WTC11 (cell line): ENCODE results near the gene SP4. TPM values are rescaled to one million over a fixed set of nuclear protein-coding genes. Genes with fewer than 3 reads are reported as not detected.

Experiments
- ATAC-seq: fragments of 200-7000 bp; cut with Tn5 transposase; 2 replicates; pipeline ENCODE4 v1.10.0; 2021; ENCODE audit warnings: mild to moderate bottlenecking, moderate library complexity
- CTCF ChIA-PET: fragments of 300-600 bp; sonication (Branson Sonifier 250); formaldehyde crosslinking; loops from one replicate; lab custom pipeline; 2021; ENCODE audit warnings: antibody characterized with exemption; lab: Charles Lee
- POLR2A ChIA-PET: fragments of 350-600 bp; sonication (Branson Sonifier 250); formaldehyde crosslinking; loops from one replicate; lab custom pipeline; 2021; ENCODE audit warnings: antibody characterized with exemption; lab: Charles Lee
- DNase-seq: peaks from one replicate; pipeline ENCODE4 v3.0.0; 2021; ENCODE audit warnings: low spot score
- H3K27ac Mint-ChIP-seq: 2 replicates; pipeline ENCODE4 v1.8.0; 2021; ENCODE audit warnings: mixed read lengths
- H3K27me3 Mint-ChIP-seq: 2 replicates; pipeline ENCODE4 v1.8.0; 2021; ENCODE audit warnings: low read depth, mild to moderate bottlenecking, moderate library complexity, mixed read lengths
- H3K36me3 Mint-ChIP-seq: 2 replicates; pipeline ENCODE4 v1.8.0; 2021; ENCODE audit warnings: mixed read lengths
- H3K4me1 Mint-ChIP-seq: 2 replicates; pipeline ENCODE4 v1.8.0; 2022; ENCODE audit warnings: mixed read lengths
- H3K4me3 Mint-ChIP-seq: 2 replicates; pipeline ENCODE4 v1.8.0; 2021; ENCODE audit warnings: mild to moderate bottlenecking, moderate library complexity, mixed read lengths
- H3K9me3 Mint-ChIP-seq: 2 replicates; pipeline ENCODE4 v1.8.0; 2021; ENCODE audit warnings: mixed read lengths
- ERG ChIP-seq: fragments of 250-450 bp; sonication (Bioruptor Pico); IDR thresholded peaks from 2 replicates; pipeline ENCODE4 v1.8.0; 2021; ENCODE audit warnings: mild to moderate bottlenecking
- ETV6 ChIP-seq: sonication (generic); formaldehyde crosslinking; IDR thresholded peaks from 2 replicates; pipeline ENCODE4 v1.8.1; 2022; ENCODE audit warnings: mild to moderate bottlenecking, missing genetic modification reagents
- FOXP1 ChIP-seq: sonication (generic); formaldehyde crosslinking; IDR thresholded peaks from 2 replicates; pipeline ENCODE4 v1.8.0; 2022; ENCODE audit warnings: missing genetic modification reagents, mild to moderate bottlenecking, moderate library complexity, borderline replicate concordance
- HMGA2 ChIP-seq: fragments of 250-450 bp; sonication (Bioruptor Pico); IDR thresholded peaks from 2 replicates; pipeline ENCODE4 v1.4.0; 2021; ENCODE audit warnings: mild to moderate bottlenecking, moderate library complexity
- KAT7 ChIP-seq: sonication (generic); formaldehyde crosslinking; IDR thresholded peaks from 2 replicates; pipeline ENCODE4 v1.8.1; 2023; ENCODE audit warnings: missing genetic modification reagents, mild to moderate bottlenecking, borderline replicate concordance
- NR1H2 ChIP-seq: sonication (generic); formaldehyde crosslinking; IDR thresholded peaks from 2 replicates; pipeline ENCODE4 v1.9.0; 2021; ENCODE audit warnings: mild to moderate bottlenecking, moderate library complexity, missing genetic modification reagents
- NR2C2 ChIP-seq: sonication (generic); formaldehyde crosslinking; IDR thresholded peaks from 2 replicates; pipeline ENCODE4 v1.8.0; 2022; ENCODE audit warnings: mild to moderate bottlenecking, missing genetic modification reagents
- PRRX2 ChIP-seq: fragments of 250-450 bp; sonication (Bioruptor Pico); IDR thresholded peaks from 2 replicates; pipeline ENCODE4 v1.8.0; 2021; ENCODE audit warnings: mild to moderate bottlenecking
- SMAD4 ChIP-seq: sonication (generic); formaldehyde crosslinking; IDR thresholded peaks from 2 replicates; pipeline ENCODE4 v1.8.0; 2022; ENCODE audit warnings: mild to moderate bottlenecking, missing genetic modification reagents
- ZNF232 ChIP-seq: sonication (generic); formaldehyde crosslinking; IDR thresholded peaks from 2 replicates; pipeline ENCODE4 v1.8.0; 2022; ENCODE audit warnings: mild to moderate bottlenecking, missing genetic modification reagents
- ZNF281 ChIP-seq: sonication (generic); formaldehyde crosslinking; IDR thresholded peaks from 2 replicates; pipeline ENCODE4 v1.8.0; 2023; ENCODE audit warnings: mild to moderate bottlenecking, missing genetic modification reagents
- ZNF416 ChIP-seq: fragments of 250-450 bp; sonication (Bioruptor Pico); IDR thresholded peaks from 2 replicates; pipeline ENCODE4 v1.9.0; 2021; ENCODE audit warnings: mild to moderate bottlenecking, inconsistent platforms
- ZNF425 ChIP-seq: fragments of 250-450 bp; sonication (Bioruptor Pico); conservative IDR thresholded peaks from 2 replicates; pipeline ENCODE4 v1.9.0; 2021; ENCODE audit warnings: mild to moderate bottlenecking
- ZNF671 ChIP-seq: fragments of 250-450 bp; sonication (Bioruptor Pico); IDR thresholded peaks from 2 replicates; pipeline ENCODE4 v1.8.0; 2021; ENCODE audit warnings: mild to moderate bottlenecking
- ZSCAN18 ChIP-seq: fragments of 250-450 bp; sonication (Bioruptor Pico); IDR thresholded peaks from 2 replicates; pipeline ENCODE4 v2.1.2; 2022; ENCODE audit warnings: mild to moderate bottlenecking, moderate library complexity
- total RNA-seq: library from RNA; stranded (reverse); gene quantifications from 3 replicates; pipeline ENCODE4 v1.2.3, GENCODE V29; 2021
- TF ChIP-seq, protein P1 (sequence below): fragments of 250-450 bp; sonication (Bioruptor Pico); IDR thresholded peaks from 2 replicates; pipeline ENCODE4 v1.9.0; 2021; ENCODE audit warnings: mild to moderate bottlenecking
- TF ChIP-seq, protein P2 (sequence below): sonication (generic); formaldehyde crosslinking; IDR thresholded peaks from 2 replicates; pipeline ENCODE4 v1.8.0; 2023; ENCODE audit warnings: missing genetic modification reagents
- TF ChIP-seq, protein P3 (sequence below): sonication (generic); formaldehyde crosslinking; IDR thresholded peaks from 2 replicates; pipeline ENCODE4 v1.8.1; 2023; ENCODE audit warnings: mild to moderate bottlenecking, missing genetic modification reagents

SP4 gene
- total RNA-seq, 1 experiment from 2014 or later = 23.1 TPM

DNA sequence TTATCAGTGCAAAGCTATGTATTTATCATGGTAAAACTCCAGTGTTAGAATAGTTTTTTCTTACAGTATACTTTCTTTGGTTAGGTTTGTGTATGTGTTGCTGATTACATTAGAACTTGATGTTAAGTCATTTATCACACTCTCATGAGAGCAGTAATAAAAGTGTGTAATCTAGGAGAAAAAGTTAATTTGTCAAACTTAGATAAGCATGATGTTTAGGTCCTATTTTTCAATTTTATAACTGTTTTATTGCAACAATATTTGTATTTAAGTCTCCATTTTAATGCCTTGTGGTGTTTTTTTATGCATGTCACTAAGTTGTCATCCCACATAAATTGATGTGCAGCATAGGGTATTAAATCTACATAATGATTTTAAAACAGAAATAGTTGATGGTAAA is 86.2 kb downstream of the SP4 start:
- DNase-seq (no peak), ATAC-seq (no peak)
- no peaks in the 10 kb centered on the region for H3K27me3 Mint-ChIP-seq
- CTCF ChIA-PET = no interaction called here
- H3K4me3 Mint-ChIP-seq = no peak overlapping the region
- H3K36me3 Mint-ChIP-seq = peaks cover 21% of the 10 kb centered on the region
- H3K27ac Mint-ChIP-seq = no peak overlapping the region
- POLR2A ChIA-PET = no interaction called here
- no peaks in the 10 kb centered on the region for H3K9me3 Mint-ChIP-seq
- H3K4me1 Mint-ChIP-seq = peaks cover 6% of the 10 kb centered on the region; the same call in 1 of the 2 replicates
- TF ChIP-seq ERG (no peak), ZNF281 (no peak), ZSCAN18 (no peak), PRRX2 (CRISPR knock-in tag) (no peak), ZNF232 (CRISPR knock-in tag) (no peak), ZNF425 (no peak), ZNF416 (CRISPR knock-in tag) (no peak), HMGA2 (CRISPR knock-in tag) (no peak), NR2C2 (CRISPR knock-in tag) (no peak), SMAD4 (no peak), ZNF671 (CRISPR knock-in tag) (no peak), FOXP1 (CRISPR knock-in tag) (no peak), KAT7 (no peak), NR1H2 (no peak), ETV6 (CRISPR knock-in tag) (no peak)
- TF ChIP-seq, protein P1, sequence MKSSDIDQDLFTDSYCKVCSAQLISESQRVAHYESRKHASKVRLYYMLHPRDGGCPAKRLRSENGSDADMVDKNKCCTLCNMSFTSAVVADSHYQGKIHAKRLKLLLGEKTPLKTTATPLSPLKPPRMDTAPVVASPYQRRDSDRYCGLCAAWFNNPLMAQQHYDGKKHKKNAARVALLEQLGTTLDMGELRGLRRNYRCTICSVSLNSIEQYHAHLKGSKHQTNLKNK (CRISPR knock-in tag) = no peak
- TF ChIP-seq, protein P2, sequence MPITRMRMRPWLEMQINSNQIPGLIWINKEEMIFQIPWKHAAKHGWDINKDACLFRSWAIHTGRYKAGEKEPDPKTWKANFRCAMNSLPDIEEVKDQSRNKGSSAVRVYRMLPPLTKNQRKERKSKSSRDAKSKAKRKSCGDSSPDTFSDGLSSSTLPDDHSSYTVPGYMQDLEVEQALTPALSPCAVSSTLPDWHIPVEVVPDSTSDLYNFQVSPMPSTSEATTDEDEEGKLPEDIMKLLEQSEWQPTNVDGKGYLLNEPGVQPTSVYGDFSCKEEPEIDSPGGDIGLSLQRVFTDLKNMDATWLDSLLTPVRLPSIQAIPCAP (CRISPR knock-in tag) = no peak
- TF ChIP-seq, protein P3, sequence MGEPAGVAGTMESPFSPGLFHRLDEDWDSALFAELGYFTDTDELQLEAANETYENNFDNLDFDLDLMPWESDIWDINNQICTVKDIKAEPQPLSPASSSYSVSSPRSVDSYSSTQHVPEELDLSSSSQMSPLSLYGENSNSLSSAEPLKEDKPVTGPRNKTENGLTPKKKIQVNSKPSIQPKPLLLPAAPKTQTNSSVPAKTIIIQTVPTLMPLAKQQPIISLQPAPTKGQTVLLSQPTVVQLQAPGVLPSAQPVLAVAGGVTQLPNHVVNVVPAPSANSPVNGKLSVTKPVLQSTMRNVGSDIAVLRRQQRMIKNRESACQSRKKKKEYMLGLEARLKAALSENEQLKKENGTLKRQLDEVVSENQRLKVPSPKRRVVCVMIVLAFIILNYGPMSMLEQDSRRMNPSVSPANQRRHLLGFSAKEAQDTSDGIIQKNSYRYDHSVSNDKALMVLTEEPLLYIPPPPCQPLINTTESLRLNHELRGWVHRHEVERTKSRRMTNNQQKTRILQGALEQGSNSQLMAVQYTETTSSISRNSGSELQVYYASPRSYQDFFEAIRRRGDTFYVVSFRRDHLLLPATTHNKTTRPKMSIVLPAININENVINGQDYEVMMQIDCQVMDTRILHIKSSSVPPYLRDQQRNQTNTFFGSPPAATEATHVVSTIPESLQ (CRISPR knock-in tag) = no peak
